Left hindlimb (tissue), 1 donor: ENCODE data around the gene ZNF136.

Experiments
- DNase-seq: peaks from one replicate; pipeline ENCODE4 v3.0.0-alpha.2; 2018

The ZNF136 gene

DNA sequence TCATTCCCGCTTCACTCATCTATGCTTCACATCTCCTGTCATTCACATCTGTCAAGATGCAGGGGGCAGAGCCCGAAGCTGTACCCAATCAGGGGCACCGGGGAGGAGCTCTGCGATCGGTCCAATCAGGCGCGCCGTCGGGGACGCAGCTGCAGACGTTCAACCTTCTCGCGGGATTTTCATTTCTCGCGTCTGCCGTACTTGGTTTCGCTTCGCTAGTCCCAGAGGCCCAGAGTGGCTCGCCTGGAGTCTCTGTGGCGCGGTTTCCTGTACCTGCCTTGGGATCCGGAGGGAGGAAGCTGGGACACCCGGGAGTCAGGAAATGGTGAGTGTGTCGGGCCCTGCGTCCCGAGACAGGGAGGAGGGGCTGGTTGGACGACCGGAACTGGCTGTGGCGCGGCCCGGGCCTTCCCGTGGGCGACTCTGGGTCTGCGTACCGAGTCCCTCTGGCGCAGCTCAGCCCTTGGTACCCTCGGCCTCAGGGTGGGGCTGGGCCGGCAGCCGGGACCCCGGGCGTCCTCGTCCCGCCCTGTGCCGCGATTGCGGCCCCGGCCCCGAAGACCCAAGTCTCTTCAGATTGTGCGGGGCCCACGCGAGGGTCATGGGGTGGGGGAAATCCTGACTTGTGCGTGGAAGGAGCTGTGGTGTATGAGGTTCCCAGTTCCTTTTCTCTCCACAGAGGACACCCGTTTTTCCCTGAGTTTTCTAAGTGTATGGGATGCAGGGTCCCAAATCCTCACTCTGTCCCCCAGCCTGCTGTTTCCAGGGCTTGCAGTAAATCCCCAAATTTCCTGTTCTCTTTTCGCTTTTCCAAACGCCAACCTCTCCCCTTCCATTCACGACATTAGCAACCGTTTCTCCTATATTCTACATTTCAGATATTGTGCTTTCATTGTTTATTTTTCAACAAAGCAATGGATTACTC, at the start of gene ZNF136:
Gene ZNF136 (plus strand): TSS at position 215 of the 925 bp plus-strand sequence. CDS start 108 bp downstream, at position 323.
- peak; percentile 94 for DNase-seq

GRCh38 chr19:12113121-12113520, 49.8 kb upstream of the ZNF136 start:
- no peak for DNase-seq

GRCh38 chr19:12117201-12117970, 45.5 kb upstream of the ZNF136 start:
- no peak for DNase-seq

DNA sequence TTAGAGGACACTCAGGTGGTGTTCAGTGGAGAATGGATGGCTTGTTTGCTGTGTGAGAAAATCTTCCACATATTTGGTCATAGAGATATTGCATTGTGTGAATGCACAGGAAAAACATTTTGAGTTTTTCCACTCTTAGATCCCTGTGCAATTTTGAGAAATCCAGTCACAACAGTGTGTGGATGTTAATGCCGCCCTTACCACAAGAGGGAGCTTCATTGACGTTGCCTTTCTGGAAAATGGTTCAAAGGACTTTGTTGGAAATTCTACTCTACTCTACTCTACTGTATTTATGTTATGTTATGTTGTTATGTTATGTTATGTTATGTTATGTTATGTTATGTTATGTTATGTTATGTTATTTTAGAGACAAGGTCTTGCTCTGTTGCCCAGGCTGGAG, 36.2 kb upstream of the ZNF136 start:
- DNase-seq: no peak

DNA sequence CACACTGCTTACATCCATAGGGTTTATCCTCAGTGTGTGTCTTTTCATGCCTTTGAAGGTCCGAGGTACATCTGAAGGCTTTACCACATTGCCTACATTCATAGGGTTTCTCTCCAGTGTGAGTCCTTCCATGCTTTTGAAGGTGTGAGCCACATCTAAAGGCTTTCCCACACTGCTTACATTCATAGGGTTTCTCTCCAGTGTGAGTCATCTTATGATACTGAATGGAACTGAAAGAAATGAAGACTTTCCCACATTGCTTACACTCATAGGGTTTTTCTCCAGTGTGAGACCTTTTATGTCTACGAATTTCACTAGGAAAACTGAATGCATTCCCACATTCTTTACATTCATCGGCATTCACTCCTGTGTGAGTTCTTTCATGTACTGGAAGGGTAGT, 29.8 kb upstream of the ZNF136 start:
- no peak for DNase-seq

DNA sequence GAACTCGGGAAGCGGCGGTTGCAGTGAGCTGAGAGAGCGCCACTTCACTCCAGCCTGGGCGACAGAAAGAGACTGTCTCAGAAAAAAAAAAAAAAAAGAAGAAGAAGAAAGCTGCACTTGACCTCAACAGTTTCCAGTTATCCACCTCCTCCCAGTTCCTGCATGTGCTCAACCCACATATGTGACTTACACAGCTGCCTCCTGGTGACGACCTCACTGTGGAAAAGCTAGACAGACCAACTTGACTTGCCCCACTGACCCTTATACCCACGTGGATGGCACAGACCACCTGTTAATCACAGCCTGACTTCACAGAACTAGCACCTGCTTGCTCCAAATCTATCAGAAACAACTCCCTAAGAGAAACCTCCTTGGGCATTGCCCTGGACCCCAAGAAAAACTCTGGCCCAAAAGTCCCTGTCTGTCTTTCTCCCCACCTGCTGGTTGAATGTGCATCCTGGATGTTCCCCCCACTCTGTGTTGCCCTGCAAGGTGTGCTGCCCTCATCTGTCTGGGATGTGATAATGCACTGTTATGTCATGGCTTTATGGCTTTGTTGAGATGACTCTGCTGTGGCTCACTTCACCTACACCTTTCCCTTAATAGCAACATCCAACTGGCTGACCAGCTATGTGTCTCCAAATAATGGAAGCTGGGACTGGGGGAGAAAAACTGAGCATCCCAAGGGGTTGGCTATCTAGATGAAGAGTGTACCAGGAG, 25.5 kb upstream of the ZNF136 start:
- no peak for DNase-seq

- no peak for DNase-seq
These were observed 23.6 kb upstream of the ZNF136 start for GRCh38 chr19:12139269-12139668.

DNA sequence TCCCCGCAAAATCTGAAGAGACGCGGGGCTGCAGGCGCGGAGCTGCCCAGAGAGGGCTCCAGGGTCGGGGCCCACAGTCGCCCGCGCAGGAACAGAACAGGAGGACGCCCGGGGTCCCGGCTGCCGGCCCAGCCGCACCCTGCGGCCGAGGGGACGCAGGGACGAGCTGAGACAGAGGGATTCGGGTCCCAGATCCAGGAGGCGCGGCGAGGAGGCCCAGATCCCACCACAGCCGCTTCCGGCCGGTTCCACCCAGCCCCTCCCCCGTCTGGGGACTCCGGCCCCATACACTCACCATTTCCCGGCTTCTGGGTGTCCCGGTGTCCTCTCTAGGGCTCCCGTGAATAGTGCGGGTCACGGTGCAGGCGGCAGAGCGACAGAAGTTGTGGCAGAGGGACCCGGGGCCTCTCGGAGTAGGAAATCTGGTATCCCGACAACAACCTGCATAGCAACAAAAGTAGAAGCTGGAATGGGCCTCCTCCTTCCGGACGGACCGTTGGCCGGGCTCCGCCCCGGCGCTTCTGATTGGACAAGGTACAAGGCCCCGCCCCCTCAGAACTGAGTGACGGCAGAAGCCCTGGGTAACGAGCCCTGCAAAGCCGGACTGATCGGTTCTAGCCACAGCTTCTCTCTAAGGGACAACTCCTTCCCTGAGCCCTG, 22.9 kb upstream of the ZNF136 start, which contains the start of gene ZNF20:
Gene ZNF20 (minus strand): TSS at position 466 of the 660 bp plus-strand sequence. CDS start 168 bp downstream, at position 298.
- DNase-seq: peak; percentile 97

GRCh38 chr19:12140545-12141404, 22.1 kb upstream of the ZNF136 start:
- DNase-seq: peak; percentile 87

DNA sequence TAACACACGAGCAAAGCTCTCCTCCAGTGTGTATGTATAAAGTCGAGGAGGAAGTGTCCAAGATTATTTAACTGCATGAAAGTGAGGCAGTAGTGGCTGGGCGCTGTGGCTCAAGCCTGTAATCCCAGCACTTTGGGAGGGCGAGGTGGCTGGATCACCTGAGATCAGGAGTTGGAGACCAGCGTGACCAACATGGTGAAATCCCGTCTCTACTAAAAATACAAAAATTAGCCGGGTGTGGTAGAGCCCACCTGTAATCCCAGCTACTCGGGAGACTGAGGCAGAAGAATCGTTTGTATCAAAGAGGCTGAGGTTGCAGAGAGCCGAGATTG, 21.5 kb upstream of the ZNF136 start:
- DNase-seq: no peak

DNA sequence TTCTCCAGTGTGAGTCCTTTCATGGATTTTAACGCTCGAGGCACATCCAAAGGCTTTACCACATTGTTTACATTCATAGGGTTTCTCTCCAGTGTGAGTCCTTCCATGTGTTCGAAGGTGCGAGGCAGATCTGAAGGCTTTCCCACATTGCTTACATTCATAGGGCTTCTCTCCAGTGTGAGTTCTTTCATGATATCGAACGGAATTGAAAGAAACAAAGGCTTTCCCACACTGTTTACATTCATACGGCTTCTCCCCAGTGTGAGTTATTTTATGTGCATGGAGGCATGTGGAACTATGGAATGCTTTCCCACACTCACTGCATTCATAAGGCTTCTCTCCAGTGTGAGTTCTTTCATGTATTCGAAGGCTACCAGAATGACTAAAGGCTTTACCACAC, 17.5 kb upstream of the ZNF136 start:
- DNase-seq: no peak

GRCh38 chr19:12155324-12155860, 7.5 kb upstream of the ZNF136 start:
- DNase-seq: no peak

DNA sequence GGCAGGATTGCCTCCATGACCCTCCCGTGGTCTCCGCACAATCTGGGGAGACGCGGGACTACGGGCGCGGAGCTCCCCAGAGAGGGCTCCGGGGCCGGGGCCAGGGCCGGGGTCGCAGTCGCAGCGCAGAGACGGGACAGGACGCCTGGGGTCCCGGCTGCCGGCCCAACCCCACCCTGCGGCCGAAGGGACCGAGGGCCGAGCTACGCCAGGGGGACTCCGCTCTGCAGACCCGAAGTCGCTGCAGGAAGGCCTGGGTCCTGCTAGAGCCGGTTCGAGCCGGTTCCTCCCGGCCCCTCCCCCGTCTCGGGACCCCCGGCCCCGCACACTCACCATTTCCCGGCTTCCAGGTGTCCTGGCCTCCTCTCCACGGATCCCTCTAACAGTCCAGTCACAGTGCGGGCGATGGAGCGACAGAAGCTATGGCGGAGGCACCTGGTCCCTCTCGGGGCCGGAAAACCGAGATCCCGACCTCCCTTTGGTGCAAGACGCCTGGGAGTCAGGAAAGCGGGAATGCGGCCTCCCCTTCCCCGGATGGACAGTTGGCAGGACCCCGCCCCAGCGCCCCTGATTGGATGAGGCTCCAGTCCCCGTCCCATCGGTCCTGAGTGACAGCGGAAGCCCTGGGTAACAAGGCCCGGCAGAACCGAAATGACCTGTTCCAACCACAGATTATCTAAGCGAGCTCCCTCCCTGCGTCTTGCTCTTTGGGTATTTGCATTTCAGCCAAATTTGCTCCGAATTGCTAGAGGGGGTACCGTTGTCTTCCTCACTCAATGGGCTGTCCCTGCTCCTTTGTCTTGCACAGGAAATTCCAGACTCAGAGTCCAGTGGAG, 6.5 kb upstream of the ZNF136 start, which contains the start of gene ZNF625:
Gene ZNF625 (minus strand): TSS at position 512 of the 836 bp plus-strand sequence. CDS start 176 bp downstream, at position 336.
- DNase-seq: peak; percentile 92

DNA sequence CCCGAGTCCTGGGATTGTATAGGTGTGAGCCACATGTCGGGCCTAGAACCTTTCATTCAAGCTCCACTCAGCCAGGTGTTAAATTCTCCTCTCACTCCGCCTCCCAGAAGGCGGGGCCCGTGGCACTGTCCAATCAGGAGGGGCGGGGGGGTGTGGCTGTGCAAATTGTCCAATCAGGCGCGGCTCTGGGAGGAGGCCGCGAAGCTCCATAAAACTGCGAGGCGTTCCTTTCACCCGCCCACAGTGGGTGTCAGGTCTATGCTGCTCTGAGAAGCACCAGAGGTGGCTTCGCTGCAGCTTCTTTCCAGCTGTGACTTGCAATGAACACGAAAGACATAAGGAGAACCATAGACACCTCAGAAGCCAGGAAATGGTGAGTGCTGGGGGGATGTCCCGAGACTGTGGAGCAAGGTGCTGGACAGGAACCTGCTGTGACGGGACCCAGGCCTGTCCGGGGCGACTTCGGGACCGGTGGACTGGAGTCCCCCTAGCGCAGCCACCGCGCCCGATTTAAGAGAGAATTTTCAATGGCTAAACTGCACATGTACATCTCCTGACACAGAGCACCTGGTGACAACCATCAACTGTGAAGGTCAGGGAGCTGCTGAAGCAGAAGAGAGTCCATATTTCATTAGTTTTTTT, 3.0 kb upstream of the ZNF136 start:
- no peak for DNase-seq

DNA sequence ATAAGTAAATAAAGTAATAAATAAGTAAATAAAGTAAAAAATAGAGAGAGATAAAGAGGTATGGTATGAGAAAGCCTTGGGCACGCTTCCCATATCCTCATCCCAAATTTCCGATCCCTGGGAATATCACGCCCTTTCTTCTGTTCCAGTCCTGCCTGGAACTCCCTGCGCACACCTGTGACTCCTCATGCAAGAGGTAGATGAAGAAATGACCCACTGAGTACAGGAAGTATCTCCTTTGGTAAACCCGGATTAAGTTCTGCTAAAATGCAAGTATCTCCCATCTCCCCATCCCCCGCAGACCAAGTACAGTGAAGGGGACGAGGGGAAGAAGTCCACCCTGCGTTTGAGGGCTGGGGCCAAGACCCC, 399 bp upstream of the ZNF136 start:
- DNase-seq: no peak

- no peak for DNase-seq
These were observed 930 bp downstream of the ZNF136 start for GRCh38 chr19:12163826-12164225.

GRCh38 chr19:12166626-12167025, 3.7 kb downstream of the ZNF136 start:
- DNase-seq: no peak

DNA sequence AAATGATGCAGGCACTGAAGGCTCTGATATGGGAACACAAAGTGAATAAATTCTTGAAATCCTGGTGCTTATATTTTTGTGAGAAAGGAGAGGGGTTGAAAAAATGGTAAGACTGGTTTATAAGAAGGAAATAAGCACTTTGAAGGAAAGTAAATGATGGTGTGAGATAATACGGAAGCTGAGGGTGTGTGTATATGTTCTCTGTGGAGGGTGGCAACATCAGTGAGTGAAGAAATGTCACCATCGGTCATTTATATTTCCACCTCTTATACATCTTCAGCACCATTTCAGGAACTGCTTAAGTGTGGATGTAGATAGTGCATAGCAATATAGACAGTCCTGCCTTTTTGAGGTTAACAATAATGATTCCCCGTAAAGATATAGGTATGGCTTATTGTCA, 17.5 kb downstream of the ZNF136 start:
- DNase-seq: no peak

GRCh38 chr19:12187625-12188024, 24.7 kb downstream of the ZNF136 start:
- no peak for DNase-seq
